ENCODE measurements around the gene LRP11. TPM values are rescaled to one million over a fixed set of nuclear protein-coding genes. Genes with fewer than 3 reads are reported as not detected.

Gene LRP11
- total and polyA plus RNA-seq, 10 of the 15 experiments (the other 5 are each of a cell fraction or from before 2014, with no cell fraction given), result under 0.01 to 0.23 (median 0.03) TPM; not detected in 6

DNA sequence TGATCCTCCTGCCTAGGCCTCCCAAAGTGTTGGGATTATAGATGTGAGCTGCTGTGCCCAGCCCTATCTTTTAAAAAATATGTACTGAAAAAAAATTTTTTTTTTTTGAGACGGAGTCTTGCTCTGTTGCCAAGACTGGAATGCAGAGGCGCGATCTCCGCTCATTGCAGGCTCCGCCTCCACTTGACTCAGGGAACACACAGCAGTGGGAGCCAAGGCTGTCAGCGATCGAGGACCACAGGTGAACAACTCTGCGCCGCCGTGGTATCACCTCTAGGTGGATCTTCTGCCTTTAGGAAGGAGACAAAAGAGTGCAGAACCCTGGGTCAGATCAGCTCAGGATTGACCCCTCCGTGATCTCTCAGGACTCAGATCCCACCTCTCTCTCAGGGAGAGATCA, 20.1 kb upstream of the LRP11 start:
- CTCF ChIA-PET, result no interaction called here
- peaks cover 0 to 3% of the 10 kb centered on the region in 2 experiments; a peak in 2 of 4 replicates for H3K27me3 ChIP-seq (replicated peaks in 1 of 2; ENCODE audit: control insufficient read depth in 2 of 2, insufficient read depth in 2 of 2, low read length in 1 of 2)
- FAIRE-seq (no peak), ATAC-seq (no peak), DNase-seq (ENCODE audit: low read depth, low spot score) (no peak)
- in situ Hi-C loops (cut with MboI) (no loop called here), intact Hi-C loops (cut with micrococcal nuclease; ENCODE audit: unreplicated experiment) (no loop called here)
- BruUV-seq (replicated peaks), result no TSS peak
- H3K4me1 ChIP-seq (ENCODE audit: control insufficient read depth, insufficient read depth, low read length), result no peaks in the 10 kb centered on the region
- H3K36me3 ChIP-seq (ENCODE audit: control insufficient read depth in 2 of 2, insufficient read depth in 2 of 2, low read length in 1 of 2), result no peaks in the 10 kb centered on the region
- H3K4me3 ChIP-seq, result no peak overlapping the region
- SMC1A ChIA-PET (ENCODE audit: uncharacterized antibody, unreplicated experiment), result no interaction called here
- no peaks in the 10 kb centered on the region for H3K79me2 ChIP-seq (ENCODE audit: control insufficient read depth, insufficient read depth, low read length)
- WGBS (ENCODE audit: insufficient coverage, insufficient replicate concordance, low lambda C conversion rate, missing lambda C conversion rate), result 77% methylated on average over 11 of the region's 11 CpGs
- H3K9me3 ChIP-seq (replicated peaks; ENCODE audit: control insufficient read depth, insufficient read depth, low read length), result no peaks in the 10 kb centered on the region
- no peak overlapping the region for H2AFZ ChIP-seq (ENCODE audit: control insufficient read depth, low read depth, low read length)
- no peak overlapping the region for H3K9ac ChIP-seq (ENCODE audit: control insufficient read depth, insufficient read depth, low read length)
- POLR2A ChIA-PET, result no interaction called here
- RAD21 ChIA-PET (ENCODE audit: unreplicated experiment), result no interaction called here
- H3K4me2 ChIP-seq (ENCODE audit: control insufficient read depth, insufficient read depth), result no peak overlapping the region
- H4K20me1 ChIP-seq (ENCODE audit: control insufficient read depth, insufficient read depth), result no peaks in the 10 kb centered on the region
- no peak overlapping the region for H3K27ac ChIP-seq (ENCODE audit: control insufficient read depth, insufficient read depth)
- TF ChIP-seq E2F8 (IDR thresholded peaks at IDR 0.05; ENCODE audit: low read depth, partially characterized antibody), result no peak
- TF ChIP-seq TCF12 (IDR thresholded peaks at IDR 0.05; ENCODE audit: low read depth, low read length), result no peak
- no peak for TF ChIP-seq BCL11A (IDR thresholded peaks at IDR 0.05; ENCODE audit: low read depth, low read length)
- no peak for TF ChIP-seq EGR1 (IDR thresholded peaks at IDR 0.05; ENCODE audit: borderline replicate concordance in 1 of 2, low read depth in 2 of 2, low read length in 2 of 2)
- no peak for TF ChIP-seq BACH1 (IDR thresholded peaks at IDR 0.05; ENCODE audit: borderline replicate concordance)
- no peak for TF ChIP-seq ZBTB4 (CRISPR knock-in tag; IDR thresholded peaks at IDR 0.05)
- no peak for TF ChIP-seq CHD1 (IDR thresholded peaks at IDR 0.05; ENCODE audit: low read depth, low read length)
- TF ChIP-seq HCFC1 (IDR thresholded peaks at IDR 0.05; ENCODE audit: low read length), result no peak
- TF ChIP-seq NFXL1 (IDR thresholded peaks at IDR 0.05; ENCODE audit: borderline replicate concordance), result no peak
- no peak for TF ChIP-seq KDM1A (IDR thresholded peaks at IDR 0.05; ENCODE audit: borderline replicate concordance)
- TF ChIP-seq, protein P1, sequence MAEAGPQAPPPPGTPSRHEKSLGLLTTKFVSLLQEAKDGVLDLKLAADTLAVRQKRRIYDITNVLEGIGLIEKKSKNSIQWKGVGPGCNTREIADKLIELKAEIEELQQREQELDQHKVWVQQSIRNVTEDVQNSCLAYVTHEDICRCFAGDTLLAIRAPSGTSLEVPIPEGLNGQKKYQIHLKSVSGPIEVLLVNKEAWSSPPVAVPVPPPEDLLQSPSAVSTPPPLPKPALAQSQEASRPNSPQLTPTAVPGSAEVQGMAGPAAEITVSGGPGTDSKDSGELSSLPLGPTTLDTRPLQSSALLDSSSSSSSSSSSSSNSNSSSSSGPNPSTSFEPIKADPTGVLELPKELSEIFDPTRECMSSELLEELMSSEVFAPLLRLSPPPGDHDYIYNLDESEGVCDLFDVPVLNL (IDR thresholded peaks at IDR 0.05; ENCODE audit: low read depth, low read length), result no peak
- TF ChIP-seq ESRRA (IDR thresholded peaks at IDR 0.05; ENCODE audit: low read length), result no peak
- TF ChIP-seq RUNX3 (IDR thresholded peaks at IDR 0.05; ENCODE audit: low read length), result no peak
- TF ChIP-seq, protein P2, sequence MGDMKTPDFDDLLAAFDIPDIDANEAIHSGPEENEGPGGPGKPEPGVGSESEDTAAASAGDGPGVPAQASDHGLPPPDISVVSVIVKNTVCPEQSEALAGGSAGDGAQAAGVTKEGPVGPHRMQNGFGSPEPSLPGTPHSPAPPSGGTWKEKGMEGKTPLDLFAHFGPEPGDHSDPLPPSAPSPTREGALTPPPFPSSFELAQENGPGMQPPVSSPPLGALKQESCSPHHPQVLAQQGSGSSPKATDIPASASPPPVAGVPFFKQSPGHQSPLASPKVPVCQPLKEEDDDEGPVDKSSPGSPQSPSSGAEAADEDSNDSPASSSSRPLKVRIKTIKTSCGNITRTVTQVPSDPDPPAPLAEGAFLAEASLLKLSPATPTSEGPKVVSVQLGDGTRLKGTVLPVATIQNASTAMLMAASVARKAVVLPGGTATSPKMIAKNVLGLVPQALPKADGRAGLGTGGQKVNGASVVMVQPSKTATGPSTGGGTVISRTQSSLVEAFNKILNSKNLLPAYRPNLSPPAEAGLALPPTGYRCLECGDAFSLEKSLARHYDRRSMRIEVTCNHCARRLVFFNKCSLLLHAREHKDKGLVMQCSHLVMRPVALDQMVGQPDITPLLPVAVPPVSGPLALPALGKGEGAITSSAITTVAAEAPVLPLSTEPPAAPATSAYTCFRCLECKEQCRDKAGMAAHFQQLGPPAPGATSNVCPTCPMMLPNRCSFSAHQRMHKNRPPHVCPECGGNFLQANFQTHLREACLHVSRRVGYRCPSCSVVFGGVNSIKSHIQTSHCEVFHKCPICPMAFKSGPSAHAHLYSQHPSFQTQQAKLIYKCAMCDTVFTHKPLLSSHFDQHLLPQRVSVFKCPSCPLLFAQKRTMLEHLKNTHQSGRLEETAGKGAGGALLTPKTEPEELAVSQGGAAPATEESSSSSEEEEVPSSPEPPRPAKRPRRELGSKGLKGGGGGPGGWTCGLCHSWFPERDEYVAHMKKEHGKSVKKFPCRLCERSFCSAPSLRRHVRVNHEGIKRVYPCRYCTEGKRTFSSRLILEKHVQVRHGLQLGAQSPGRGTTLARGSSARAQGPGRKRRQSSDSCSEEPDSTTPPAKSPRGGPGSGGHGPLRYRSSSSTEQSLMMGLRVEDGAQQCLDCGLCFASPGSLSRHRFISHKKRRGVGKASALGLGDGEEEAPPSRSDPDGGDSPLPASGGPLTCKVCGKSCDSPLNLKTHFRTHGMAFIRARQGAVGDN (IDR thresholded peaks at IDR 0.05), result no peak
- no peak for TF ChIP-seq TBL1XR1 (IDR thresholded peaks at IDR 0.05; ENCODE audit: low read depth, low read length)
